CD4-positive, alpha-beta T cell treated with Interleukin-15 for 4 hours (primary cell): Measurements from ENCODE around the gene YPEL1.
"Not testable (repeated sequence)": the region's sequence is repeated elsewhere in the genome, so short reads cannot be mapped to it uniquely, and the experiment has no call there.

Source experiments
- DNase-seq: peaks from one replicate; pipeline ENCODE4 v3.0.0-alpha.2; 2020; ENCODE audit warnings: low spot score

YPEL1 gene

DNA sequence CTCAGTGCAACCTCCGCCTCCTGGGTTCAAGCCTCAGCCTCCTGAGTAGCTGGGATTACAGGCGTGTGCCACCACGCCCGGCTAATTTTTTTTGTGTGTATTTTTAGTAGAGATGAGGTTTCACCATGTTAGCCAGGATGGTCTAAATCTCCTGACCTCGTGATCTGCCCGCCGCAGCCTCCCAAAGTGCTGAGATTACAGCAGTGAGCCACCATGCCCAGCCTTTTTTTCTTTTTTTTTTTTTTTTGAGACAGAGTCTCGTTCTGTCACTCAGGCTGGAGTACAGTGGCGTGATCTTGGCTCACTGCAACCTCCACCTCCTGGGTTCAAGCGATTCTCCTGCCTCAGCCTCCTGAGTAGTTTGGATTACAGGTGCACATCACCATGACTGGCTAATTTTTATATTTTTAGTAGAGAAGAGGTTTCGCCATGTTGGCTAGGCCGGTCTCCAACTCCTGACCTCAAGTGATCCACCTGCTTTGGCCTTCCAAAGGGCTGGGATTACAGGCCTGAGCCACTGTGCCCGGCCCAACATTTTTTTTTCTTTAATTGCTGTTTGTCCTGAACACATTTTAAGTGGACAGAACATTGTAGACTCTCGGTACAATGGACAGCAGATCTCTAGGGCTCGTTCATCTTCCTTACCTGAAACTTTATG lies 14.3 kb downstream of the YPEL1 start:
- not testable (repeated sequence) for DNase-seq

DNA sequence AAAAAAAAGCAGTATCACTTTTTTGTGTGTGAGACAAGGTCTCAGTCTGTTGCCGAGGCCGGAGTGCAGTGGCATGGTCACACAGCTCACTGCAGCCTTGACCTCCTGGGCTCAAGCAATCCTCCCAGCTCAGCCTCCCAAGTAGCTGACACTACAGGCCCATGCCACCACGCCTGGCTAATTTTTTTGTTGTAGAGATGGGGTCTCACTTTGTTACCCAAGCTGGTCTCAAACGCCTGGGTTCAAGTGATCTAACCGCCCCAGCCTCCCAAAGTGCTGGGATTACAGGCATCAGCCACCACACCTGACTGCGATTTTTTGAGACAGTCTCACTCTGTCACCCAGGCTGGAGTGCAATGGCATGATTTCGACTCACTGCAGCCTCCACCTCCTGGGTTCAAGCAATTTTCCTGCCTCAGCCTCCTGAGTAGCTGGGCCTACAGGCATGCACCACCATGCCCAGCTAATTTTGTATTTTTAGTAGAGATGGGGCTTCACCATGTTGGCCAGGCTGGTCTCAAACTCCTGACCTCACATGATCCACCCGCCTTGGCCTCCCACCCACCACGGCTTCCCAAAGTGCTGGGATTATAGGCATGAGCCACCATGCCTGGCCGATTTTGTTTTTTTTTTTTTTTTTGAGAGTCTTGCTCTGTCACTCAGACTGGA lies 15.3 kb downstream of the YPEL1 start:
- not testable (repeated sequence) for DNase-seq

DNA sequence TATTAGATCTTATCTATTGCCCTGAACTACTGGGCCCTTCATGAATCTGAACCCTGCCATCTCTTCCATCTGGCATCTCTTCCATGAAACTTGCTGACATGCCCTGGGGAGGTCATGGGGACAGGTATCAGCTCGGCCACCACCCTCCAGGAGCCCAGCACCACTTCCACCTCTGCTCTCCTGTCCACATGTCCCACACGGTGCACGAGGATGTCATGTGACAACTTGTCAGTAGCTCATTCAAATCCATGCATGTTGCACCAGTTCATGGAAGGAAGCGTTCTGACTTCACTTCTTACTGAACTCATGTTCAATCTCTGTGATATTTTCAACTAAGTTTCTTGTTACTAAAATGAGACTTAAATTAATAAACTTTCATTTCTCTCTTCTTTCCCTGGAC lies 16.6 kb downstream of the YPEL1 start:
- DNase-seq: no peak

DNA sequence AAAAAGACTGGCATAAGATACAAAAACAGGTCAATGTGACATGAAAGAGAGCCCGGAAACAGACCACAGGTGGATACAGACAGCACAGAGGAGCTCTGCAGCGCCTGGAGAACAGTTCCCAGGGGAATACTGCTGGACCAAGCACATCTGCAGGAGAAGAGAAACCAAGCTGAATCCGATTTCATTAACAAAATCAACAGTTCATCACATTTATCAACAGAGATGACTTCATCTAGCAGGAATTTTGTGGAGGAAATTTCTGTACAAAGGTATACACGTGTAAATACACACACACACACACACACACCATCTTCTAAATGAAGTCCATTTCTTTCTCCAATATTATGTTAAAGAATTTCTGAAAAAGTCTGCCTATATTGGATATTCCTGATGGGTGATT lies 17.1 kb downstream of the YPEL1 start:
- no peak for DNase-seq

DNA sequence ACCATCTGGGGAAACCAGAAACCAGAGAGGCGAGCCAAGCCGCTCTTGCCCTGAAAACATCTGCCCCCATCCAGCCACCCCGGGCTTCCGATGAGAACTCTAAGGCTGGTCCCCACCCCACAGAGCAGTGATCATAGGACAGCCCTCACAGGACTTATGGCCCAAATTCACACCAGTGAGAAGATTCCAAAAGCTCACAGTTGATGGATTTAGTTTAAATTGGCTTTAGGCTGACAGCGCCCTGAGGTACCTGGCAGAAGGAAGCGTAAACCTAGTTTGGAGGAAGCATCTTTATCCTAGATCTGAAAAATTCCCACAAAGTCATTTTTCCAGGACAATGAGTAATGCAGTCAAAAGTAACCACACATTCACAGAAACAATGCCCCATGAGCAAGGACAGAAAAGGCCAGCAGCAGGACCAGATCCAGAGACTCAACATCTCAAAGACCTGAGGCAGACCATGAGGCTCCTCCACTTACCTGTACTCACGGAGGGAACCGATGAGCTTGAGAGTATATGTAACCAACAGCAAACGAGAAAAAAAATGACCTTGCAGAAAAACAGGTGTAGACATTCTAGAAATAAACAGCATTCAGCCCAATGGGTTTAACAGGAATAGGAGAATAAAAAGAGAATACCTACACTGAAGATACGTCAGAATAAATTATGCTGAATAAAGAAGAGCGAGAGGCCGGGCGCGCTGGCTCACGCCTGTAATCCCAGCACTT lies 19.0 kb downstream of the YPEL1 start:
- not testable (repeated sequence) for DNase-seq

DNA sequence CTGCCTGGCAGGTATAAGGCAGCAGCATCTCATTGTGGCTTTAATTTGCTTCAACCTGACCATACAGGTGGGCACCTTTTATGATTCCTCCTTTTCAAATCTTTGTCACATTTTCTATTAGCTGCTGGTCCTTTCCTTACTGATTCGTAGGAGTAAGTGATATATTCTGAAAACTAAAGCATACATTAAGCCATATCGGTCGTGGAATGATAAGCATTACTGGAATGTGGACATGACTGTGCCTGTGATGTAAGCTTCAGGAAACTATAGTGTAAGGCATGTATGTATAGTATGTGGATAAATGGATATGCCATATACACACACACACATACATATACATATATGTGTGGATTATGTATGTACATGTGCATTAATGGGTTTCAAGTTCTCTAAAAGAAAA lies 20.8 kb downstream of the YPEL1 start:
- DNase-seq: no peak

DNA sequence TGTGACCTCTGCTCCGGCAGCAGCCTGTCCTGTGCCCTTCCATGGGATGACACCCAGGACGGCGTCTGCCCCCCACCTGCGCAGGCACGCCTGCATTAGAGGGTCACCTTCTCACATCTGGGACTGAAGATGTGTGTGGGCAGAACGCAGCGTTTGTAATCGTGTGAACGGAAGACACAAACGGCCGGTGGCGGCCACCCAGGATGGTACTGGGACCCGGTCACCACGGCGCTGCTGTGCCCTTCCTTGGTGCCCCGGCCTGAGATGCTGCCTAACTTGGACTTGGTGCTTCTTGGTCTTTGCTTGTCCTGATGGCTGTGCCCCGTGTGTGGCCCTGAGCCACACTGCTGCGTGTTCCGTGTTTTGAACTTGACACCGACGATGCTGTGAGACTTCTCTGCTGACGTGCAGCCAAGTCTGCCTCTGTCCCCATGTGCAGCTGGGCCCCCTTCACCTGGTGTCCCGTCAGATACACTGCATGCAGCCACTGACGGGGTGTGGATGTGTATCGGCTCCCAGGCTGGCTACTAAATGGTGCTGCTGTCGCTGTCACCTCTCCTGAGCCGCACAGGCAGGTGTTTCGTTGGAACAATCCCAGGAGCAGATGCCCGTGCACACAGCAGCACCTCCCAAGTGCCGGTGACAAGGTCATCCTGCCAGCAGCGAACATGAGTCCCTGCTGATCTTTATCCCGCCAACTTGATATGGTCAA lies 21.4 kb downstream of the YPEL1 start:
- no peak for DNase-seq

DNA sequence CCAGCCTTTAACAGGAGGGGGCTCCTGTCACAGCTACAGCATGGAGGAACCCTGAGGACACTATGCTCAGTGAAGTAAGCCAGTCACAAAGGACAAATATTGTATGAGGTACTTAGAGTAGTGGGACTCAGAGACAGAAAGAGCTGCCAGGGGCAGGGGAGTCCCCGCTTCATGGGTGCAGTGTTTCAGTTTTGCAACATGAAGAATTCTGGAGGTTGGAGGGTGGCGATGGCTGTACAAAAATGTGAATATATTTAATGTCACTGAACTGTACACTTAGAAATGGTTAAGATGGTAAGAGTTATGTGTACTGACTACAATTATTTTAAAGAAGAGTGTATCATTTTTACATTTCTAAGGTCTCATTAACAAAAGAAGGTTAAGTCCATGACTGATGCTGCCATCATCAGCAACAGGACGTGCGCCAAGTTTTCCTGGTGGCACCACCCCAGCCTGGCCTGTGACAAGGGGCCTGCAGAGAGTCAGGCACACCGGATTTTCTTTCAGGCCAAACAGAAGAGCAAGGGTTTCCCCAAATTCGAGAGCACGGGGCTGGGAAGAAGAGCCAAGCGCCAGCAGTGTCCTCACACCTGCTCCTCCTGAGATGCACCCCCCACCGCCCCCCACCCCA lies 22.1 kb downstream of the YPEL1 start:
- DNase-seq: no peak

DNA sequence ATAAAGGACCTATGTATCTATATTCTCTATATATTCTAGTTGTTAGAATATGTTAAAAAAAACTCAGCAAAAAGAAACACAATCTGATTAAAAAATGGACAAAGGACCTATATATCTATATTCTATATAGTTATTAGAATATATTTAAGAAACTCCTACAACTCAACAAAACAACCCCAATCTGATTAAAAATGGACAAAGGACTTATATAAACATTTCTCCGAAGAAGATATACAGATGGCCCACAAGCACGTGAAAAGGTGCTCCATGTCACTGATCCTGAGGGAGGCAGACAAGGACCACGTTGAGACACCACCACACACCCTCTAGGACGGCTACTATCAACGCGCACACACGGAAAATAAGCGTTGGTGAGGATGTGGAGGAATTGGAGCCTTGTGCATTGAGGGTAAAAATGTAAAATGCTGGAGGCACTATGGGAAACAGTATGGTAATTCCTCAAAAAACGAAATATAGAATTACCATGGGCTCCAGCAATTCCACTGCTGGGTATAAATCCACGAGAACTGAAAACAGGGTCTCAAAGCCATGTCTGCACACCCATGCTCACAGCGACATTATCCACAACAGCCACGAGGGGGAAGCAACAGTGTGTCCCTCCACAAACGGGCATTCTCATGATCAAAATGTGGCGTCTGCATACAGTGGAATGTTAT lies 22.7 kb downstream of the YPEL1 start:
- peak; percentile 69 for DNase-seq

DNA sequence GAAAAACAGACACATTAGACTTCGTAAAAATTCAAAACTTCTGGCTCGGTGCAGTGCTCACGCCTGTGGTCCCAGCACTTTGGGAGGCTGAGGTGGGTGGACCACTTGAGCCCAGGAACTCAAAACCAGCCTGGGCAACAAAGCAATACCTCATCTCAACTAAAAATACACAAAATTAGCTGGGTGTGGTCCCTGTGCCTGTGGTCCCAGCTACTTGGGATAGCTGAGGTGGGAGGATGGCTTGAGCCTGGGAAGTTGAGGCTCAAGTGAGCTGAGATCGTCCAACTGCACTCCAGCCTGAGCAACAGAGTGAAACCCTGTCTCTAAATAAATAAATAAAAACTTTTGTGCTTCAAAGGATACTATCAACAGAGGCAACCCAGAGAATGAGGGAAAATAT lies 23.7 kb downstream of the YPEL1 start:
- DNase-seq: no peak

DNA sequence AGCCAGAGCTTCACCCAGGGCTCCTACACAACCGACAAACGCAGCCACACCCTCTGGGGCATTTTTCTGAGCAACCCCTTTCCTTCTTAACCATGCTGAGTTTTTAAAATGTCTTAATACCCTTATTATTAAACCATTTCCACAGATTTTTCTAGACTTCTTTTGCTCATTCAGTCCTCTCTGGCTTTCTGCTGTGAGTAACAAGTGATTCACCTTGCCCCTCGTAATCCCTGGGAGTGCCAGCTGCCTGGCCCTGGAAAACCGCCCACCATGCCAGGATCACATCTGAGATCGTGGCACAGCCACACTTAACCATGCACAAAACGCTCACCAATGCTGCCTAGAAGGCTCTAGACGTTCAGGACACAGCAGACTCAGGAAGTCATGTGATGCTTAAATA lies 25.4 kb downstream of the YPEL1 start:
- no peak for DNase-seq

DNA sequence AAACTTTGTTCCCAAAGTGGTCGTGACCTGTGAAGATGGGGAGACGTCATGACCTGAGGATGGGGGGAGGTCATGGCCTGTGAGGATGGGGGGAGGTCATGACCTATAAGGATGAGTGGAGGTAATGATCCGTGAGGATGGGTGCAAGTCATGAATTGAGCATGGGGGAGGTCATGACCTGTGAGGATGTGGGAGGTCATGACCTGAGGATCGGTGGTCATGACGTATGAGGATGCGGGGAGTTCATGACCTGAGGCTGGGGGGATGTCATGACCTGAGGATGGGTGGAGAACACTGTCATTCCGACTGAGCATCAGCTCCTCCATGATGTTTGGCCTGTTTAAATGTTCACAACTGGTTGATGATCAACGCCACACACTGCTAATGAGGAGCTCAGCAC lies 25.9 kb downstream of the YPEL1 start:
- no peak for DNase-seq

DNA sequence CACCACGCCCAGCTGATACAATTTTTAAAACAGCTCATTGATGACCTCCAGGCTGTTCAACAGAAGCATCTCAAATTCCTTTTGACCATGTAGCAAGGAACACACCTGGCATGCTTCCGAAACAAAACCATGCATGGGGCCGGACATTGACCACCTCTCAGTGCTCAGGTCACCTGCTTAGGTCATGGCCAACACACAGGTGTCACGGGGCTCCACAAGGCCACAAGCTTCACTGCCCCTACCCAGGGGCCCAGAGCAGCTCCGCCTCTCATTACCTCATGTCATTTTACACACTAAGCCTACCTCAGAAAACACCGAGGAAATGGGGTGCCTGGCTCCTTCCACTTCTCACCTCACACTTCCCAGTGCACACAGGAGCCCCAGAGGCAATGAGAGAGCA lies 26.6 kb downstream of the YPEL1 start:
- no peak for DNase-seq

DNA sequence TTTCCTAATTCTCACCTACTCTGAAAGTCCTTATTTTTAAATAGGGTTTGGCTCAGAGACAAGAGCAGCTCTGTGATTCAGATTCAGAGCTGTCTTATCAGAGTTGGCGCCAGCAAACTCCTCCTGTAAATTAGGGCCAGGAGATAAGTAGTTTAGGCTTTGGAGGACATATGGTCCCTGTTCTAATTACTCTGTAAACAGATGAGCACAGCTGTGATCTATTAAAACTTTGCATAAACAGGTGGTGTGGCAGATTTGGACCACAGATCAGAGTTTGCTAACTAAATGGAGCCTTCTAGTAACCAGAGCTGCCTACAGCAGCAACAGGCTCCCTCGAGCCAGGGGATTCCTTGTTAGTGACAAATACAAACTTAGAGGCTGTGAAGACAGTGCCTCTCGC lies 27.9 kb downstream of the YPEL1 start:
- no peak for DNase-seq

DNA sequence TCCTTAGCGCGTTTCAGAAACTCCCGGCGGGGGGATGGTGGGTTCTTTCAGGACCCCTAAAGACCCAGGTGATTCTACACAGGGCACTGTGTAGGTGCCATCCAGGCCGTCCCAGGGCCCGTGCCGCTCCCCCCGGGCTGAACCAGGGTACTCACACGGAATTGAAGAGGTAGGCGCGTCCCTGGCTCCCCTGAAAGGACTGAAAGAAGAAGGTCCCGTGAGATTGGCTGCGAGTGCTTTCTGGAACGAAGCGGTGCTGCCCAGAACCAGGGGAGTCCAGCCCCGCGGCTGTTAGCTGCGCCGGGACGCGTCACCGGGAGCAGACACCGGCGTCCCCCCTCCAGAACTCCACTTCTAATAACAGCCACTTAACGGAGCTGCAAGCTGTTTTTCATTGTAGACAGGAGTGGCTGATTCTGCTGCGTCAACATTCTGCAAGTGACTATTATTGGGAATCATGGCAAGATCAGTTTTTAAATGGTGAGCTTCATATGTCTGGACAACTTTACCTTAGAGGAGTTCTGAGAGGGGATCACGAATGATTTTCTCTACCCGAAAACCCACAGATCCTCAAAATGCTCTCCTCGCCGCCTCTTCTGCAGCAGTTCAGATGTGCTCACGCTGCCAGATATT lies 31.8 kb downstream of the YPEL1 start:
- no peak for DNase-seq

DNA sequence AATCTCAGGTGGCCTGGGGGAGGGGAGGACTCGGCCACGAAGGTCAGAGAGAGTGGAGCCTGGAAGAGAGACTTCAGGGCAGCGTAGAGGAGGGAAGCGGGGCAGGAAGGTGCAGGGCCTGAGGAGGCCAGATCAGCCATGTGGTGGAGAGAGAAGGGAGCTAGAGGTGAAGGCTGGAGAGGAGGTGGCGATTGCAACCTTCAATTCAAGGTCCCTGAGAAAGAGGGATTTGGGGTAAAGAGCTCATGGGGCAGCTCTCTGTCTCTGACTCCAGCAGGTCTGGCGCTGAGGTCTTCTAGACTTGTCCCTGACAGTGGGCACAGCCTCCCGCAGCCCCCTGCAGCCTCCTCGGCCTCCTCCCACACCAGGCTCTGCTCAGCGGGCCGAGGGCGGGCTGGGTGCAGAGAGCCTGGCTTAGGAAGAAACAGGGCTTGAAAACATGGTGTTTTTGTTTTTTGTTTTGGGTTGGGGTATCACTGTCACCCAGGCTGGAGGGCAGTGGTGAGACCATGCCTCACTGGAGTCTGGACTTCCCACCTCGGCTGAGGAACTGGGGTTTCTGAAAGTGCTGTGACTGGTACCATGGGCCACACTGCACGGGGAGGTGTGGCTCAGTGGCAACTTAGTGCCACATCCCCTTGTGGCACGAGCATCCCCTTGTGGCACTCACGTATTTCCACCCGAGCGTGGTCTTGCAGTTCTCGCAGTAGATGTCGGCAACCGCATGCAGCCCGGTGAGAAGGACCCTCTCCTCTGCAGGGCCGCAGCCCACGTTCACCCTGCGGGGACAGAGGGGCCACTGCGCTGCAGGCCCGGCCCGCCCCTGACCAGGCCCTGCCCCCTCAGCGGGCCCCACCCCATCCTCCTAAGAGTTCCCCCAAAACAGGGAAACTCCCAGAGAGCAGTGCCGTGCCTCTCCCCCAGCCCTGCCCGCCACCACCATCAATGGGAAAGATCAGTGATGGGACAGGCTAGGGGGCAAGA lies 32.6 kb downstream of the YPEL1 start:
- no peak for DNase-seq

DNA sequence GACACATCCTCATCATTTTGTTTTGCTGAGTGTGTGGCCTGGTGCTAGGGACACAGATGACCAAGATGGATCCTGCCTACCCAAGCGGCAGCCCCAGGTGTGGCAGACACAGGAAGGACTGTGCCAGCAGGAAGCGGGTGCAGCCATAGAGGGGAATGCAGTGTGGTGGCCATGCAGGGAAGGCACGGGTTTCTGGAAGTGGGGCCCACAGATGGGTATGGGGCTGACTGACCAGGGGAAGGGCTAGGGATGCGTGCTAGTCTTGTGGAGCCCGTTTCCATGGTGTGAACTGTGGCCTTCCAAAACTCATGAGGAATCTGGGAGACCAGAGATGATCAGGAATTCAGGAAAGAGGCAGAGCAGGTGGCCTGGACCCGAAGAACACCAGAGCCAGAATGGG lies 33.5 kb downstream of the YPEL1 start:
- DNase-seq: no peak

DNA sequence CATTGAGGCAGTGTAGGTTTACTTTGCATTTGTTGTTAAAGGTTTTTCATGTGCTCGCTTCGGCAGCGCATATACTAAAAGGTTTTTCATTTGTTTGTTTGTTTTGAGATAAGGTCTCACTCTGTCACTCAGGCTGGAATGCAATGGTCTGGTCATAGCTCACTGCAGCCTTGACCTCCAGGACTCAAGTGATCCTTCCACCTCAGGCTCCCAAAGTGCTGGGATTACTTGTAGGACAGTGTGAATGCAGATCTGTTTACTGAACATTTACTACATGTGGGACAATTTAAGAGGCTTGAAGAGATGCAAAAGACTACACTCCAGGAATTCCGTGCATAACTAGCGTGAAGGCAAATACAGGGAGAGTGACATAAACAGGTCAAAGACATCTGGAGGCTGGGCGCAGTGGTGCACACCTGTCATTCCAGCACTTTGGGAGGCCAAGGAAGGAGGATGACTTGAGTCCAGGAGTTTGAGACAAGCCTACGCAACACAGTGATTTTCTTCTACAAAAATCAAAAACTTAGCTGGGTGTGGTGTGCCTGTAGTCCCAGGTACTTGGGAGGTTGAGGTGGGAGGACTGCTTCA lies 34.1 kb downstream of the YPEL1 start:
- no peak for DNase-seq

DNA sequence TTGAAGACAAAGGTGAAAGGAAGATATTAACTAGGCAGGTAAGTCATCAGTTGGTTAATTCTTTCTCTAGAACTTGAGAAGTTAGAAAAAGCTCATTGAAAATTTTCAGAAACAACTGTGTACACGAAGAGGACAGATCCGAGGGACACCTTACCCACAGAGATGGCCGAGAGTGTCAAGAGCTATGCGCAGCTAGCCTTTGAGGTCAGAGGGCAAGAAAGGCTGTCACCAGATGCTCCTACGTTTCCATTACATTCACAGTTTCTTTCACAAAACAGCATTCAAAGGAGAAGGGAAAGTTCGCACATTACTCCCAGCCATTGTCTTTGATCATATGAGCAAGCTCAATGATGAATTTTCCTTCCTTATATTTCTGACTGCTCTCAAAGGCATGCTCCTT lies 34.8 kb downstream of the YPEL1 start:
- DNase-seq: no peak

DNA sequence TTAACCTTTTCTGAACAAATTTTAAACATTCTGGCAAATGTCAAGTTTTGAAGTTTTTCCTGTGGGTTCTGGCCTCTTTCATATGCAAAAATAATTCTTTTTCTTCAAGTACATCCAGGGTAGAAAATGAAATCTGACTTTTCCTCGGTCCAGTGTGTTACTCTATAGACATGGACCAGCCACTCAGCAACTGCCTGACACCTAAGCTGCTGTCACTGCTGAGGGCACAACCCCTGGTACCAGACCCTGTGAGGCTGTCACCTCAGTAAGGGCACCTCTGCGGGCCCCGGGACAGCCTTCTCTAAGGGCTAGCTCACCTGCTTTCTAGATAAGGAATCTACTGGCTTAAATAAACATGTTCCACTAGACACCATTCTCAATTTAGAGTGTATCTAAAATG lies 36.0 kb downstream of the YPEL1 start:
- no peak for DNase-seq
